Dedifferentiated amniotic fluid mesenchymal stem cell (primary cell): ENCODE data around the gene TSPEAR.
"Not testable (repeated sequence)": the region's sequence is repeated elsewhere in the genome, so short reads cannot be mapped to it uniquely, and the experiment has no call there.

Source experiments
- DNase-seq: peaks from one replicate; pipeline ENCODE4 v3.0.0-alpha.2; 2016; ENCODE audit errors: extremely low spot score

TSPEAR gene

DNA sequence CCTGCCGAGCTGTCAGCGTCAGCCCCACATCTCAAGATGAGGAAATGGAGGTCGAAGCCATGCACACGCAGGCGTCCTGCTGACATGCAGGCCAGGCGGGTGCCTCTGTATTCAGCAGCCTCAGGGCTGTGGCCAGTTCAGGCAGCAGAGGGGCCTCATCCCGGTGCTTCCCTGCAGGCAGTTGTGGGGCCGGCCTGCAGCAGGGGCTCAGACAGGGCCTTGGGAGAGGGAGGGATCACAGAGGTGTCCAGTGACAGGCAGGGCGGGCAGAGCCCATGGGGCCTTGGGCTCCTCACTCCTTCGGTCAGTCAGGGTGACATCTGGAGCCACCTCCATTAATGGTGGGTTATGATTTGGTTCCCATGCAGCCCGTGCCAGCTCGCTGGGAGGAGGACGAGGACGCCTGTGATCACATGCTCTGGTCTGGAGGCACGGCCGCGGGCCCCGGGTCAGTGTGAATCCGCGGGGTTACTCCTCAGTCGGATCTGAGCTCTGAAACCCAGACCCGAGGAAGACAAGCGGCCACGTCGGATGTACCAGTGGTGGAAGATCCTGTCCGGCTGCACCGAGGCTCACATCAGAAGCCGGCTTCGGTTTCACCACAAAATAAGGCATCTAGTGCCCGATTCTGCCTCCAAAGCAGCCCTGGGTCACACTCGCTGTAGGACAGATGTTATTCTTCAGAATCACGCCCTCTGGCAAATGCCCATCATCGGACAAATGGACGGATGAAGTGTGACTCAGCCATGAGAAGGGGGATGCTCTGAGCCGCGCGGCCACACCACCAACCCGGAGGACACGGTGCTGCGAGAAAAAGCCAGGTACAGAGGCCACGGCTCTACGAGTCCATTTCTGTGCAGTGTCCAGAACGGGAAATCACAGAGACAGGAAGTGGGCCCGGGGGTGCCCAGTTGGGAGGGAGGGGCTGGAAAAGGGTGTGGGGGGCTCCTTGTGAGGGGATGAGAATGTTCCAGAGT lies 204.8 kb downstream of the TSPEAR start:
- DNase-seq: no peak

DNA sequence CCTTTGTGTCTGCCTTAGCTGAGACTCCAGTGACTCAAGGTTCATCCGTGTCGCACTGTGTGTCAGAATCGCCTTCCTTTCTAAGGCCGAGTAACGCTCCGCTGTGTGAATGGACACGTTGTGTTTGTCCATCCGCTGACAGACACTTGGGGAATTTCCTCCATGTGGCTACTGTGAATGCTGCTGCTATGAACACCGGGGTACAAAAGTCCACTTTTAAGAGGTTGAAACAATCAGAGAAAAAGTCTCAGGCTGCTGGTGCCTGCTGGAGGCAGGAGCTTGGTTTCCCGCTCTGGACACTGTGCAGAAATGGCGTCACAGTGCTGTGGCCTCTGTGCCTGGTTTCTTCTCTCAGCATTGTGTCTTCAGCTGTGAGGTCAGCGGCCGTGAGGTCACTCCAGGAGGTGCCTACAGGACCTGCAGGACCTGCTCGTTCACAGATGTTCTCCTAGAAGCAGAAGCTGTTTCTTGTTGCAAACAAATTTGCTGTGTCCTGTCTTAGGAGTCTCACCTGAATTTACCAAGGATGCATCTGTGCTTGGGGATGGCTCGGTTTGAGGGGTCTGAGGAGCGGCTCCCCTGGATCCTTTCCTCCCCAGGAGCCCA lies 205.6 kb downstream of the TSPEAR start:
- no peak for DNase-seq

DNA sequence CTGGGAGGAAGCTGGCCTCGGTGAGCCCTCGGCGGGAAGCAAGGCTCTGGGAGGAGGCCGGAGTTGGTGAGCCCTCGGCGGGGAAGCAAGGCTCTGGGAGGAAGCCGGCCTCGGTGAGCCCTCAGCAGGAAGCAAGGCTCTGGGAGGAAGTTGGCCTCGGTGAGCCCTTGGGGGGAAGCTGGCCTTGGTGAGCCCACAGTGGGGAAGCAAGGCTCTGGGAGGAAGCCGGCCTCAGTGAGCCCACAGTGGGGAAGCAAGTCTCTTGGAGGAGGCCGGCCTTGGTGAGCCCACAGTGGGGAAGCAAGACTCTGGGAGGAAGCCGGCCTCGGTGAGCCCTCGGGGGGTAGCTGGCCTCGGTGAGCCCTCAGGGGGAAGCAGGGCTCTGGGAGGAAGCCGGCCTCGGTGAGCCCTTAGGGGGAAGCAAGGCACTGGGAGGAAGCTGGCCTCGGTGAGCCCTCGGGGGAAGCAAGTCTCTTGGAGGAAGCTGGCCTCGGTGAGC lies 207.4 kb downstream of the TSPEAR start:
- DNase-seq: no peak

DNA sequence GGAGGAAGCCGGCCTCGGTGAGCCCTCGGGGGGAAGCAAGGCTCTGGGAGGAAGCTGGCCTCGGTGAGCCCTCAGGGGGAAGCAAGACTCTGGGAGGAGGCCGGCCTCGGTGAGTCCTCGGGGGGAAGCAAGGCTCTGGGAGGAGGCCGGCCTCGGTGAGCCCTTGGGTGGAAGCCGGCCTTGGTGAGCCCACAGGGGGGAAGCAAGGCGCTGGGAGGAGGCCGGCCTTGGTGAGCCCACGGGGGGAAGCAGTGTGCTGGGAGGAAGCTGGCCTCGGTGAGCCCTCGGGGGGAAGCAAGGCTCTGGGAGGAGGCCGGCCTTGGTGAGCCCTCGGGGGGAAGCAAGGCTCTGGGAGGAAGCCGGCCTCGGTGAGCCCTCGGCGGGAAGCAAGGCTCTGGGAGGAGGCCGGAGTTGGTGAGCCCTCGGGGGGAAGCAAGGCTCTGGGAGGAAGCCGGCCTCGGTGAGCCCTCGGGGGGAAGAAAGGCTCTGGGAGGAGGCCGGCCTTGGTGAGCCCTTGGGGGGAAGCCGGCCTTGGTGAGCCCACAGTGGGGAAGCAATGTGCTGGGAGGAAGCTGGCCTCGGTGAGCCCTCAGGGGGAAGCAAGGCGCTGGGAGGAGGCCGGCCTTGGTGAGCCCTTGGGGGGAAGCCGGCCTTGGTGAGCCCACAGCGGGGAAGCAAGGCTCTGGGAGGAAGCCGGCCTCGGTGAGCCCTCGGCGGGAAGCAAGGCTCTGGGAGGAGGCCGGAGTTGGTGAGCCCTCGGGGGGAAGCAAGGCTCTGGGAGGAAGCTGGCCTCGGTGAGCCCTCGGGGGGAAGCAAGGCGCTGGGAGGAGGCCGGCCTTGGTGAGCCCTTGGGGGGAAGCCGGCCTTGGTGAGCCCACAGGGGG lies 208.1 kb downstream of the TSPEAR start:
- DNase-seq: not testable (repeated sequence)

DNA sequence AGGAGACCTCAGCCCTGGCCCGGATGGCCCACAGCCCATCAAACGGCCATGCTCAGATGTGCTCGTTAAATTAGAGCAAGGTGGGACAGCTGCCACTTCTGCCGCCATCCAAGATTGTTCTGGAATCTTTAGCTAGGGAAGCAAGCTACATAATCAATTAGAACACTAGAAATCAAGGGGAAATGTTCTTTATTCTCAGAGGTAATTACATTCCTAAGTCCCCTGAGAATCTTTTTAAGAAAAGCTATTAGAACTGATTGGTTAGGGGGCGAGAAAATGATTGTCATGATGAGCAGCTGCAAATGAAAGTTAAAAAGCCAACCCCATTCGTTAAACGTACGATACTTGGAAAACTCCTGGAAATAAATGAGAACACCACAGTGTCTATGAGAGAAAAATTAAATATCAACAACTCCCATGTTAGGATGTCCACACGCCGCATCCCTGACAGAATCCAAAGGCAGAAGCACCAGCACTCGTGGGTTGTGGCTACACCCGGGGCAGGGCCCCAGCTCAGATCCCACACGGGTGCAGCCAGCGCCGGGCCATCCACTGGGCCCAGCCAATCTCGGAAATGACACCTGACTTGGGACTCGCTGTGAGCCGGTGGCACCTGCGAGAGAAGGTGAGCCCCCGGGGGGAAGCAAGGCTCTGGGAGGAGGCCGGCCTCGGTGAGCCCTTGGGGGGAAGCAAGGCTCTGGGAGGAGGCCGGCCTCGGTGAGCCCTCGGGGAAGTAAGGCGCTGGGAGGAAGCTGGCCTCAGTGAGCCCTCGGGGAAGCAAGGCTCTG lies 209.0 kb downstream of the TSPEAR start:
- DNase-seq: no peak

DNA sequence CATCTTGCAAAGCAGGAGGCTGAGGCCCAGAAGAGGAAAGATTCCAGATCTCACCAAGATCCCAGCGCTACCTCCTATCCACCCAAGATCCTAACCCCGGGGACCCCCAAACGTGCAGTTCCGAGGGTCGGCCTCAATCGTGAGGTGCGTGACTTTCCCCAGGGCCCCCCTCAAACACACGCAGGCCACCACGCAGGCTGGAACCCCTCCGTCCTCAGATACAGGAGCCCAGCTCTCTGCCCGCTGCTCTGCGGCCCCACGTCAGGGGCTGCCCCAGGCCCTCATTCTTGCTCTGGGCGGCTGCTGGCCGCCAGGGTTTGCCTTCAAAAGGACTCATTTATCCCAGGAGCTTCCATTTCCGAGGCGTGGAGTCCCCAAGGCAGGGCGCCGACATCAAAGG lies 211.3 kb downstream of the TSPEAR start:
- DNase-seq: no peak

DNA sequence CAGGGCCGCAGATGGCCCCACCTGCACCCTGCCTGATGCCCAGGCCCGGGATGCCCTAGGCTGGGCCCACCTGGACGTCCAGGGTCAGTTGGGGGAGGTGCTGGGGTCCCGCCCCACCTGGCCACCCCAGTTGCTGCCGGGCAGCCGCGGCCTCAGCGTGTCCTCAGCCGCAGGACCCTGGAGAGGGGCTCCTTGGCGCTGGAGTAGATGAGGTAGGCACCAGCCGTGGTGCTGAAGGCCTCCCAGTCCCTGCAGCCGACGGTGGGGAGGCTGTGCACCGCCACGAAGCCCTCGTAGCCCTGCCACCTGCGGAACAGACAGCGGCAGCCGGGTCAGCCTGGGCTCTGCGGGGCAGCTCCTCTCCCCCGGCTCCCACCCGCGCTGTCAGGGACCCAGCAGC lies 211.7 kb downstream of the TSPEAR start:
- no peak for DNase-seq

DNA sequence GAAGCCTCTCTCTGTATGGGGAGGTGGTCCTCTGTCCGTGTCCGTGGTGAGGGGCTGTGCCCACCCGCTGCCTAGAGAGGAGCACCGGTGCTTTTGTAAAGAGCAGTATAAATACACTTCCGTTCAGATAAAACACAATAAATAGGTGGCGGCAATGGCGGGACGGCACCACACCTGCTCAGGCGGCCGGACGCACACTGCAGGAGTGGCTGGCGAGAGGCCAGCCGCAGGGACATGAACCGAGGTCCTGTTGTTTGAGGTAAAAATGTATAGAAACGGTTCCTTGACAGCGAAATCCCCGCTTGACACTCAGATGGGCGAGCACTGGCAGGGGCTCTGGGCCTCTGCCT lies 212.2 kb downstream of the TSPEAR start:
- no peak for DNase-seq

DNA sequence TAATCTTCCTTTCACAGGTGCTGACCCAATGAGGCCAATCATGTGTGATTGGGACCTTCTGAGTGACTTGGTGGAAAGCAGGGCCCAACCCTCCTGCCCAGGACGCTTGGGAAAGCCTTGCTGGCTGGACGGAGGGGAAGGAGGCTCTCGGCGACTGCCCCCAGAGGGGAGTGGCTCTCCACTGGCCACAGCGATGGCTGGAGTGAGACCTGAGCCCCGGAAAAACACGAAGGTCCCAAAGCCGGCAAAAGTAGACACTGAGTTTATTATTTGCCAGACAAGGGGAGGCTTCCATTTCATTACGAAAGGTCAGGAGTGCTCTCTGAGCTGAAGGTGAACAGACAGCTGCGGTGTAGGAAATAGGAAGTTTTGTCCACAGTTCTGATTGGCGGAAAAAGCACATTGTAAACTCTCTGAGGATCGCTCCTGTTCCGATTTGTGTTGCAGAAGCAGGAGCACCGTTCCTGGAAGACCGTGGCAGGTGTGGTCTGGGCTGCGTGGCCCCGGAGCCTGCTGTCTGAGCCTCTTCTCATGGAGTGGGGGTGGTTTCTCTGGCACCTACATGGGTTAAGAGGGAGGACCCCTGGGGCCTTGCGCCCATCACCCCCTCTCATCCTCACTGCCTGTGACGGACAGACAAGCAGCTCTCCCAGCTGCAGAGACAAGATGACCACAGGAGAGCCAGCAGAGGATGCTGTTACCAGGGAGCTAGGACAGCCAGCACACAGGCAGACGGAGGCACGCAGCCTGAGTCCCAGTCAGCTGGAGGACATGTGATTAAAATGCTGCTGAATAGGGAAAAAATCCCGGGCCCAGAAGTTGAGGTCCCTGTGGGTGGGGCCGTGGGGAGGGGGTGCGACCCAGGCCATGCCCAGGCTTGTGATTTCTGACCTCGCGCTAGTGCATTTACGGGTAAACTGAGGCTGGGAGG lies 212.8 kb downstream of the TSPEAR start:
- no peak for DNase-seq

DNA sequence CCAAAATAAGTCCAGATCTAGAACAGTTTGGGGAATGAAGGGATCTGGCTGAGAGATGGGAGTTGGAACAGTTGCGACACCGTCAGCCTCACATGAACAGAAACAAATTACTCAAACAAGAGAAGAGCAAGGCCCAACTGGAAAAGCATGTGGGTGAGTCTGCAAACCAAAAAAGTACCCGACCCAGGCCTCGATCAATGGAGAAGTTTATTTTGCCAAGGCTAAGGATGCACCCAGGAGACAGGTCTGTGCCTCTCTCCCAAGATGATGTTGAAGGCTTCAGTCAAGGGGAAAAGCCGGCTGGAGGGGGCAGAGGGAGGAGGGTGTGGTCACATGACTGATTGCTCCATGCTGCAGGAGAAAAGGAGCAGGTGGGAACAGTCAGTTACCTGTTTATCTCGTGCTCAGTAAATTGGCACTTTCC lies 213.7 kb downstream of the TSPEAR start:
- DNase-seq: no peak

DNA sequence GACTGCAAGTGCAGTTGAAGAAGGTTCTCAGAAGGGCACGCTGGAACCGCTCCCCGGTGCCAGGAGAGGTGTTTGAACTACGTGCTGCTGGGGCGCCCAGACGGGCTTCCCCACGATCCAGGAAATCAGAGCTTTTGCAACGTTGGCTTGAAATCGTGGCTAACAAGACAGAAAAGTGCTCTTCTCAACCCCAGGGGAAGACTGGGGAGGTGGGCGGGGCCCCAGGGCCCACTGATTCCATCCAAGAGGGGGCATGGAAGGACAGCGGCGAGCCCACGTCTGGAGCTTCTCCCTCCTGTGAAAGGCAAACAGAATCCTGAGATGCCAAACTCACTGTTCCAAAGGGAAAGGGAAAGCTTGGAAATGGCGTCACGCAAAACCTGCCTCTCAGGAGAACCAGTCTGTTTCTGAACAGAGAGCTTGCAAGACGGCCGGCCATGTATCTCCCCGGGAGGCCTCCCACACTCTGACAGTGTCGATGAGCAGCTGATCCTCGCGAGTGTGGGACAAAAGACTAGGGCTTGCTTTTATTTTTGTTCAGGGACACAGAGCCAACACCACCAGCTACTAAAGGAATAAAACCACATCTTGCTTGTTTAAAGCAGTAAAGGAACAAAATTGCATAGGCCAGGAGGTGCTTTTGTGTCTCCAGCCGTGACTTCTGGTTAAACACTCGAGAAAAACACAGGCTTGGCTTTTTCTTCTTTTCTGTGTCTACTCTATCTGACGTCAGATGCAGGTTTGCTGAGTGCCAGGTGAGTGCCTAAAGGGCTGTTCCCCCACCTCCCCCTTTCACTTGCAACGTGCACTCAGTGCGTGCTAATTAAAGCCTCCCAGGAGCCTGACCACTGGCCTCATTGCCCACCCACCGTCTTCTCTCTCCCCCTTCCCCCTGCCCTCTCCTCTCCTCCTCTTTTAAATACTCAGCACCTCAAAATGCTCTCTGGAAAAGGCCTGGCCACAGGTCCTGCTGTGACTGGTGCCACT lies 214.5 kb downstream of the TSPEAR start:
- no peak for DNase-seq

DNA sequence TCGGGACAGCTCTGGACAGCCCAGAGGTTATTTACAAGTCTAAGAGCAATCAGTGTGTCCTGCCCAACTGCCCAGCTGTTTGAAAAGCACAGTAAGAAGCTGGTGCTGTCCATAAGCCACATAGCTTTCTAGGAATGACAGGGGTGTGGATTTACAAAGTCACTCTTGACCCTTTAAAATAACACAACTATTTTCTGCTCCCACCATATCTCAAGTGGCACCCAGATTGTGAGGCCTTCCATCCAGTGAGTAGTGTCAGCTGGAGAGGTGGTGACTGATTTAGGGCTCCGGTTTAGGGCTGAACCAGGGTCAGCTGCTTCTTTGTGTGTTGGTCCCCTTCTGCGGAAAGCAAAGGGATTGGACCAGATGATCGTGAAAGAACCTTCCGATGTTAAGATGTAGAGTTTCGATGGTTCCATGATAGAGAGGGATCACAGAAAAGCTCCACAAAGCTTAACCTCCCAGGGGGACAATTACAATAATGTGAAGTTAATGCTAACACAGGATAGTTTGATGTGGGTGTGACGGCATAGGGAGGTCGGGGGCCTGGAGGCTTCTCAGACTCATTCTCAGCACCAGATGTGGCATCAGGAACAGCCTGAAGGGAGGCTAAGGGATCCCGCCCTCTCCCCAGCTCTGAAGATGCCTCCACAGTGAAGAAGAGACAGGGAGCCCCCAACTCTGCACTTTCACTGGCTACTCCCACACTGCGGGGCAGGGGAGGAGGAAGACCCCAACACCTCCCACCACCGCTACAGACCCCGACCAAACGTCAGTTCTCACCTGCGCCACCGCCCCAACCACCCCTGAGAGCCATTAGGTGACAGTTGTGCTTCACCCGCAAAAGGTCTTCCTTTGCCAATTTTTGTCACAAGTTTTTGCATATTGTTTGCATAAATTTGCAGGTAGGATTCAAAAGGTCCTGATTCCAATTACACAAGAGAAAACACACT lies 215.5 kb downstream of the TSPEAR start:
- DNase-seq: no peak

DNA sequence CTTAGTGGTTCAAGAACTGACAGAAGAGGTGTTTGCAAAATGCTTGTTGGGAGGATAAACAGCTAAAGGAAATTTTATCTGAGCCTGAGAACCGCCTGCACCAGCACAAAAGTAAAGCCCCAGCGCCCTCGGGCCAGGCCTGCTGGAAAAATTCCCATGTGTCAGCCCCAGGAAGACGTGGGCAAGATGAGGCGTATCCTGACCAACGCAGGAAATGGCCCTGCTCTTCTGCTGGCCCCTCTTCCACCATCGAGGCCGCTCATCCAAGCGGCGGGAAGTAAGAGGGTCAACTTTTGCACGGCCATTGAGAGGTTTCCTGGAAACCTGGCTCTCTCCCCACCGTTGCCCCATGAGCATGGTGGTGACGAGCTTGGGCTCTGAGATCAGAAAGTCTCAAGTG lies 216.4 kb downstream of the TSPEAR start:
- DNase-seq: no peak

DNA sequence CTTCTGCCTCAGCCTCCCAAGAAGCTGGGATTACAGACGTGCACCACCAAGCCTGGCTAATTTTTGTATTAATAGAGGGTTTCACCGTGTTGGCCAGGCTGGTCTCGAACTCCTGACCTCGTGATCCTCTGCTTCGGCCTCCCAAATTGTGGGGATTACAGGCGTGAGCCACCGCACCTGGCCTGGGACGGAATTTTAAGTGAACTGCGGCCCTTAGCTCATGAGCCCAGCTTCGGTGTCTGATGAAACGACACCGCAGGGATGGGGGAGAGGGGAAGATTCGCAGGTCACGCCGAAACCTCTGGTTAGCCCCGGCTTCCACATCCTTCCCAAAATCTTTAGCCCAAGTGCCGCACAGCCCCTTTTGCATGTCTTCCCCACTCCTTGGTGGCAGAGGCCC lies 217.0 kb downstream of the TSPEAR start:
- DNase-seq: no peak

DNA sequence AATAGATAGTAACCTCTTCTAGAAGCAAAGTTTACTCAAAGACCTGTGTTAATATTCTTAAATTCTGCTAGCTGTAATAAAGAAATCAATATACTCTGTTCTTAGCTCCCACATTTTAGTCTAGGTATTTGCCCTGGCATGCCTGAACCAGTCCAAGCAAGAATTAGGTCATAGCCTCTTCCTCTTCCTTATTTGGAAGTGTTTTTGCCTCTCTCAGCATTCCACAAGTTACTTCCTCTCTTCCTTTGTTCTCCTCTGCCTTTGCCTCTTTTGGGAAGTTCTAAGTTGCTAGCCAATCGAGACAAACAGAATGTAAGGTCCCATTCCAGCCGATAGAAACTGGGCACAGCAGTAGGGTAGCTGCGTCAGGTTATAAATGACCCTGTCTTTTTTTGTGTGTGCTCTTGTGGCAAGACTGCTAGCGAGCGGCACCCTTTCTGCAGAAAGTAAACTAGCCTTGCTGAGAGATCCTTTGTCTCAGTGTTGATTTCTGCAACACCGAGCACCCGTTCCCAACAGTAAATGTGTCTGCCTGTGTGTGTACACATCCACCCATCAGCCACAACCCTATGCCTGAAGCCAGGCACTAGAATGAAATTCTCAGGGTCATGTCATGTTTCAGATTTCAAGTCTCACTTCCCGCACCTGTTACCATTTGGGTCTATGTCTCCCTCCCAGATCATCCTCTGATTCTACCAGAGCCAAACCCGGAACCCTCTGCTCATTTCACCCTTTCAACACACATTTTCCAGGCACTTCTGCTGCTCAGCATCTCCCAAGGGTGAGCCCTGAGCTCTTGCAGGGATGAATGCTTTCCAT lies 218.6 kb downstream of the TSPEAR start:
- DNase-seq: no peak

DNA sequence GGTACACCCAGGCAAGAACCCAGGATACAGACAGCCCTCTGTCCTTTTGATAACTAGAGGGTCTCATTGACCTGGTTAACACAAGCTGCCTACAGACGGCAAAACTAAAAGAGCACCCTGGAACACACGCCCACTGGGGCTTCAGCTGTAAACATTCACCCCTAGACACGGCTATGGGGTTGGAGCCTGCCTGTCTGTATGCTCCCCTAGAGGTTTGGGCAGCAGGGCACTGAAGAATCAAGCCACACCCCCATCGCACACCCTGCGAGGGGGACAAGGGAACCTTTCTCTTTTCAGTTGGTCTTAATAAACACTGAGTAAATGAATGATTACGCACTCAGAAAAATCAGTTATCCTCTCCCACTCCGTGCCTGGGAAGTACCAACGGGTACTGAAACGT lies 220.6 kb downstream of the TSPEAR start:
- DNase-seq: no peak

DNA sequence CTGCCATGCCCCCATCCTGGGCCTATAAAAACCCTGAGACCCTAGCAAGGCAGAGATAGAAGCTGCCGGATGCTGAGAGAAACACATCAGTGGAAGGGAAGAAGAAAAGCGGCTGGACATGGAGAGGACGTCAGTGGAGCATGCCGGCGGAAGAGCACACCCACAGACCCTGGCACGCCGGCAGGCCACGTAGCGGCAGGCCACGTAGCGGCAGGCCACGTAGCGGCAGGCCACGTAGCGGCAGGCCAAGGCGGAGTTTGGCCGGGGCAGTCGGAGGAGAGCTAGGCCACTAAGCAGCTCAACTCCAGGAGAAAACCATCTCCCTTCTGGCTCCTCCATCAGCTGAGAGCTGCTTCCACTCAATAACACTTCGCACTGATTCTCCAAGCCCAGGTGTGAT lies 221.0 kb downstream of the TSPEAR start:
- no peak for DNase-seq
